Neuronal stem cell (in vitro differentiated cells): Measurements from ENCODE around the gene PPP1R15B.

ENCODE experiments used
- DNase-seq: peaks from one replicate; pipeline ENCODE4 v3.0.0-alpha.2; 2013; ENCODE audit warnings: low spot score
- H2AFZ ChIP-seq: one replicate; pipeline ENCODE4 v1.6.1; 2013; ENCODE audit warnings: mild to moderate bottlenecking, low read length, inconsistent platforms
- H2AK5ac ChIP-seq: 2 replicates; pipeline ENCODE4 v1.6.1; 2013; ENCODE audit warnings: low read depth, mild to moderate bottlenecking, inconsistent platforms, low read length, moderate library complexity, mixed read lengths
- H2BK120ac ChIP-seq: 2 replicates; pipeline ENCODE4 v1.6.1; 2013; ENCODE audit warnings: low read depth, mild to moderate bottlenecking, inconsistent platforms, low read length, moderate library complexity, mixed read lengths
- H2BK12ac ChIP-seq: one replicate; pipeline ENCODE4 v1.6.1; 2013; ENCODE audit warnings: low read length, inconsistent platforms
- H2BK15ac ChIP-seq: 2 replicates; pipeline ENCODE4 v1.6.1; 2013; ENCODE audit warnings: mild to moderate bottlenecking, low read length, inconsistent platforms, mixed read lengths
- H2BK5ac ChIP-seq: one replicate; pipeline ENCODE4 v1.6.1; 2013; ENCODE audit warnings: inconsistent platforms, mild to moderate bottlenecking, low read length, moderate library complexity
- H3K14ac ChIP-seq: one replicate; pipeline ENCODE4 v1.6.1; 2013; ENCODE audit warnings: low read length, inconsistent platforms
- H3K18ac ChIP-seq: 2 replicates; pipeline ENCODE4 v1.6.1; 2013; ENCODE audit warnings: low read length, inconsistent platforms
- H3K23ac ChIP-seq: 2 replicates; pipeline ENCODE4 v1.6.1; 2013; ENCODE audit warnings: low read depth, mild to moderate bottlenecking, mixed read lengths, low read length, inconsistent platforms; ENCODE audit not compliant: poor library complexity
- H3K27ac ChIP-seq: replicated peaks from 3 replicates; pipeline ENCODE4 v1.5.1; 2013; ENCODE audit warnings: low read length, inconsistent platforms
- H3K27me3 ChIP-seq, 3 experiments: 2 replicates each; pipeline ENCODE4 v1.6.1; 2013; ENCODE audit warnings: low read length in 3 of 3, mild to moderate bottlenecking in 2 of 3, inconsistent platforms in 1 of 3, low read depth in 1 of 3, mixed read lengths in 1 of 3, moderate library complexity in 1 of 3; ENCODE audit not compliant: control insufficient read depth in 3 of 3, insufficient read depth in 3 of 3
- H3K36me3 ChIP-seq, 2 donors: replicated peaks in 1 of 2; 2 replicates each; pipeline ENCODE4 v1.6.1; 2013; ENCODE audit warnings: low read length in 2 of 2; ENCODE audit not compliant: control insufficient read depth in 2 of 2, insufficient read depth in 2 of 2
- H3K4ac ChIP-seq: 2 replicates; pipeline ENCODE4 v1.6.1; 2013; ENCODE audit warnings: inconsistent platforms, mild to moderate bottlenecking, low read length, moderate library complexity
- H3K4me1 ChIP-seq, 2 donors: 1 replicate in 1 of 2; 2 replicates in 1 of 2; pipeline ENCODE4 v1.6.1; 2013; ENCODE audit warnings: low read length in 2 of 2, low read depth in 1 of 2; ENCODE audit not compliant: control insufficient read depth in 2 of 2, insufficient read depth in 1 of 2
- H3K4me2 ChIP-seq: one replicate; pipeline ENCODE4 v1.6.1; 2013; ENCODE audit warnings: mild to moderate bottlenecking, low read length, inconsistent platforms; ENCODE audit not compliant: insufficient read depth, poor library complexity, severe bottlenecking
- H3K4me3 ChIP-seq, 2 donors: 2 replicates each; pipeline ENCODE4 v1.5.1; 2013; ENCODE audit warnings: low read length in 2 of 2, mild to moderate bottlenecking in 2 of 2, inconsistent platforms in 1 of 2, moderate library complexity in 1 of 2
- H3K79me1 ChIP-seq: one replicate; pipeline ENCODE4 v1.6.1; 2013; ENCODE audit warnings: low read depth, mild to moderate bottlenecking, inconsistent platforms, low read length, moderate library complexity
- H3K9ac ChIP-seq: one replicate; pipeline ENCODE4 v1.6.1; 2013; ENCODE audit warnings: mild to moderate bottlenecking, low read depth, low read length, inconsistent platforms; ENCODE audit not compliant: poor library complexity
- H3K9me3 ChIP-seq, 2 donors: replicated peaks in 1 of 2; 2 replicates each; pipeline versions ENCODE3 to v1.6.1; 2013; ENCODE audit warnings: low read length in 2 of 2, mild to moderate bottlenecking in 2 of 2, inconsistent platforms in 1 of 2, low read depth in 1 of 2, mixed read lengths in 1 of 2, moderate library complexity in 1 of 2; ENCODE audit not compliant: control insufficient read depth in 2 of 2, insufficient read depth in 1 of 2
- H4K8ac ChIP-seq: one replicate; pipeline ENCODE4 v1.6.1; 2013; ENCODE audit warnings: low read depth, mild to moderate bottlenecking, inconsistent platforms, low read length, moderate library complexity
- H4K91ac ChIP-seq: one replicate; pipeline ENCODE4 v1.6.1; 2013; ENCODE audit warnings: low read length, low read depth, mild to moderate bottlenecking, inconsistent platforms; ENCODE audit not compliant: poor library complexity
- WGBS, 2 donors: extraction: QIAGEN DNeasy Blood & Tissue Kit; methylation state at CpG; one replicate each; pipeline ENCODE4 v1.1.7; 2013; ENCODE audit warnings: missing lambda C conversion rate in 2 of 2, mixed read lengths in 1 of 2; ENCODE audit not compliant: insufficient read length in 2 of 2, insufficient replicate concordance in 1 of 2; ENCODE audit errors: extremely low coverage in 2 of 2; 5-methylcytosine and 5-hydroxymethylcytosine counted together

PPP1R15B gene

DNA sequence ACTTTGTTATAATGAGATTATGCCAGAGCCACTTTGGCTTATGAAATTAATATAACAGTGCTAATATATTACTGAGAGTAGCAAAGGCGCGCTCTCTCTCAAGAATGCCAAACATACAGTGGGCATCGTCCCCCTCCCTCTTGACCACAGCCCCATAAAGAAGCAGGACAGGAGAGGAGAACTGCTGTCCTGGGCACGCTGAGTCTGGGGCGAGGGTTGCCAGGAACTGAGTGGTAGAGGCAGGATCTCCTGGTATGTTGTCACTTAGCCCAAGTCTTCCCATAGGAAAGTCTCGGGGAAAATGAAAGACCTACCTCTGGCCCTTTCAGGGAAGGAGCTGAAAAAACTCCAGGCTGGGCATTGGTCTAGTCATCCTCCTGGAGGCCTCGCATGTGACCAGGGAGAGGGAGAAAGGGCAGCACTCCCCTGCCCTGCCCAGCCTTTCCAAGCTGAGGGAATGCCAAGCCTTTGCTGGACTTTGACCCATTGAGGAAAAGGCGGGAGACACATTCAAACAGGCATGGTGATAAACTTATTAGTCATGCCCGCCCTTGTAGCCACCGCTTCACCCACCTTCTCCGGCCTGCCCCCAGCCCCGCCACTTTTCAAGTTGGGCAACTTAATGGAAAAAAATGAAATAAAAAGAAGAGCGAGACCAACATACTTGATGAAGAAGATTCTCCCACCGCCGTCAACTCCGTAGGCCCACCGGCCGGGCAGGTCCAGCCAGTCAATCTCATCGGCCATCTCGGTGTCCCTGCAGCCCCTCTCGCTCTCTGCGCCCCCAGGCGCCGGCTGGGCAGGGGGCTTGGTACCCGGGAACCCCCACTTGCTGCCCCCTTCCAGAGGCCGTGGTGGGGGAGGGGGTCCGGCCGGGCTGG lies 34.5 kb downstream of the PPP1R15B start:
- peaks cover 15 to 93% (median 68%) of the 10 kb centered on the region in 3 experiments for H3K27me3 ChIP-seq
- H2AK5ac ChIP-seq, result no peak overlapping the region
- no peak overlapping the region for H3K4ac ChIP-seq
- peak overlapping the region; percentile 93 for H2AFZ ChIP-seq
- DNase-seq, result no peak
- H4K91ac ChIP-seq, result no peak overlapping the region
- peak overlapping the region; percentile 29 to 30 for H3K4me3 ChIP-seq
- no peaks in the 10 kb centered on the region for H3K36me3 ChIP-seq
- H2BK12ac ChIP-seq, result no peak overlapping the region
- peaks cover 1 to 5% of the 10 kb centered on the region in 2 donors for H3K9me3 ChIP-seq
- no peak overlapping the region for H2BK5ac ChIP-seq
- H4K8ac ChIP-seq, result no peak overlapping the region
- no peak overlapping the region for H2BK15ac ChIP-seq
- no peaks in the 10 kb centered on the region for H3K79me1 ChIP-seq
- H3K4me1 ChIP-seq, result peaks cover 4 to 7% of the 10 kb centered on the region in 2 donors
- no peak overlapping the region for H3K14ac ChIP-seq
- peak overlapping the region; percentile 51 for H3K4me2 ChIP-seq
- H3K18ac ChIP-seq, result peak overlapping the region; percentile 62
- WGBS, 2 donors, result no CpG with 5 or more reads among the region's 28 CpGs
- H3K27ac ChIP-seq, result no peak overlapping the region
- no peak overlapping the region for H3K23ac ChIP-seq
- H3K9ac ChIP-seq, result no peak overlapping the region
- H2BK120ac ChIP-seq, result no peak overlapping the region

DNA sequence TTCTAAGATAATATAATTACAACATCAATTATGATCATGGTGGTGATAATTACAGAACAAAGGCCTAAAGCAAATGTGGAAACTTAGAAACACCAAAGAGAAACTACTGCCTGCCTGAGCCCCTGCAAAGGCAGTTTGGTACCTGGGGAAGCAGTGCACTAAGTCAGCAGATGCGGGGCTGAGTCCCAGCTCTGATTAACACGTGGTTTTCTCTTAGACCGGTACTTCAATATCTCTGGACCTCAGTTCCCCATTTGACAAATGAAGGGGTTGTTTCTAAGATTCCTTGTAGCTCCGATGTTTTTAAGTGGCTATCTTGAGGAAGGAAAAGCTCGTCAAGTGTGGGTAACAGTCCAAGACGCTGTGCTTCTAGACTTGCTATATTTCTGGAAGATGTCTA lies 35.2 kb downstream of the PPP1R15B start:
- Histone ChIP-seq H3K23ac (no peak overlapping the region), H3K4me3 (no peak overlapping the region), H2BK5ac (no peak overlapping the region), H2AFZ (no peak overlapping the region), H3K9ac (no peak overlapping the region), H3K18ac (no peak overlapping the region), H2AK5ac (no peak overlapping the region), H3K36me3 (no peaks in the 10 kb centered on the region), H2BK12ac (no peak overlapping the region), H4K91ac (no peak overlapping the region), H4K8ac (no peak overlapping the region), H2BK15ac (no peak overlapping the region), H3K27me3 (peaks cover 15 to 97% (median 68%) of the 10 kb centered on the region in 3 experiments), H3K4me1 (peaks cover 4 to 7% of the 10 kb centered on the region in 2 donors), H3K4me2 (no peak overlapping the region), H2BK120ac (no peak overlapping the region), H3K14ac (no peak overlapping the region), H3K27ac (no peak overlapping the region), H3K79me1 (no peaks in the 10 kb centered on the region), H3K9me3 (peaks cover 1 to 5% of the 10 kb centered on the region in 2 donors), H3K4ac (no peak overlapping the region)
- WGBS, 2 donors, result no CpG with 5 or more reads among the region's 6 CpGs
- no peak for DNase-seq

DNA sequence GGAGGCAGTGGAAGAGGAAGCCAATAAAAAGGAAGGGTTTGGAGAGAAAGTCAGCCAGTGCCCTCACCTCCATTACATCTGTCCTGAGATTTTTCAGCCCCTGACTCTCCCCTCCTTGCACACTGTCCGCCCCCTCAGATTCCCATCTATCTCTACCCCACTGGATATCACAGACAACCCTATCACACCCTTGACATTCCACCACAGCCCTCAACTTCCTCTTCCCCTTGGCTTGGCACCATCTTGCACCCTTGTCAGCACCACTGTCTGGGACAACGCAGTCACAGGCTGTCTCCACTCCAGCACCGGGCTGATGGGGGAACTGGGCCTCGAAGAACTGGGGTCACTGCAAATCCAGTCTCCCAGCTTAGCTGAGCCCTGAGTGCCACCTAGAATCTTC lies 37.7 kb downstream of the PPP1R15B start:
- Histone ChIP-seq H2BK120ac (no peak overlapping the region), H2AK5ac (no peak overlapping the region), H3K4me2 (no peak overlapping the region), H3K4ac (no peak overlapping the region), H3K18ac (peak overlapping the region; percentile 22), H3K23ac (no peak overlapping the region), H2AFZ (no peak overlapping the region), H2BK15ac (no peak overlapping the region), H2BK5ac (no peak overlapping the region), H2BK12ac (no peak overlapping the region), H3K79me1 (no peaks in the 10 kb centered on the region), H3K27ac (no peak overlapping the region), H3K27me3 (peaks cover 15 to 95% (median 52%) of the 10 kb centered on the region in 3 experiments), H3K4me1 (peaks cover 4 to 7% of the 10 kb centered on the region in 2 donors), H3K14ac (no peak overlapping the region), H3K9ac (no peak overlapping the region), H3K9me3 (peaks cover 3 to 5% of the 10 kb centered on the region in 2 donors), H4K8ac (no peak overlapping the region), H4K91ac (no peak overlapping the region), H3K4me3 (no peak overlapping the region), H3K36me3 (no peaks in the 10 kb centered on the region)
- DNase-seq, result no peak
- no CpG with 5 or more reads among the region's 4 CpGs for WGBS, 2 donors

DNA sequence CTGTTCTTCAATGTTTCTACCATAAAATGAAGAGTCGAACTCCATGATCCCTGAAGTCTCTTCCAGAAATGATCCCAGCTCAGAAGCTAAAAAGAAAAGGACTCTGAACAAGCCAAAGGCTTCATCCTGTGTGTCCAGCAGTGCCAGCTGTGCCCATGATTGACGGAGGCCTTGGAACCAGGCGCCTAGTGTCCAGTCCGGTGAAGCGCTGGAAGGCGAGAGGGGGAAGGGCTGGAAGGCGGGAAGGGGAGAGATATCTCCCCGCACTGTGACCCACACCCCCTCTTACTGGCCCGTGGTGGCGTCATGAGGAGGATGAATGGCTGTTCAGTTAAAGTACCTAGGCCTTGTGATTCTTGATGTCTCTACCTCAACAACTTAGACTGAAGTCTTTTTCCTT lies 41.4 kb downstream of the PPP1R15B start:
- WGBS, 2 donors, result no CpG with 5 or more reads among the region's 10 CpGs
- no peaks in the 10 kb centered on the region for H3K79me1 ChIP-seq
- no peak for DNase-seq
- H3K14ac ChIP-seq, result no peak overlapping the region
- H3K9me3 ChIP-seq, result peaks cover 0 to 2% of the 10 kb centered on the region in 2 donors
- H3K36me3 ChIP-seq, result no peaks in the 10 kb centered on the region
- H3K18ac ChIP-seq, result peak overlapping the region; percentile 33
- no peak overlapping the region for H3K27ac ChIP-seq
- no peak overlapping the region for H3K23ac ChIP-seq
- H2BK15ac ChIP-seq, result no peak overlapping the region
- H2BK120ac ChIP-seq, result no peak overlapping the region
- H2AK5ac ChIP-seq, result no peak overlapping the region
- no peak overlapping the region for H3K4me3 ChIP-seq
- H3K4me2 ChIP-seq, result no peak overlapping the region
- H3K4ac ChIP-seq, result no peak overlapping the region
- peaks cover 0 to 92% (median 16%) of the 10 kb centered on the region in 3 experiments for H3K27me3 ChIP-seq
- H4K91ac ChIP-seq, result no peak overlapping the region
- H4K8ac ChIP-seq, result no peak overlapping the region
- H2BK5ac ChIP-seq, result no peak overlapping the region
- H3K4me1 ChIP-seq, result no peaks in the 10 kb centered on the region
- H2BK12ac ChIP-seq, result no peak overlapping the region
- H3K9ac ChIP-seq, result no peak overlapping the region
- no peak overlapping the region for H2AFZ ChIP-seq
